Measurements from ENCODE around the gene FLT4. TPM values are rescaled to one million over a fixed set of nuclear protein-coding genes. Genes with fewer than 3 reads are reported as not detected.
A peak's percentile ranks its signal among the peaks of the same experiment; 100 is the strongest.

The FLT4 gene
- total and polyA plus RNA-seq, 4 donors, result 2.0 to 19.9 (median 7.6) TPM

- H3K4me1 ChIP-seq (ENCODE audit: control insufficient read depth in 4 of 4, insufficient read depth in 4 of 4, low read length in 3 of 4), result peaks cover 0 to 4% (median 1%) of the 10 kb centered on the region in 4 donors
- peaks cover 0 to 6% (median 0%) of the 10 kb centered on the region in 4 donors for H3K27me3 ChIP-seq (ENCODE audit: control insufficient read depth in 4 of 4, insufficient read depth in 4 of 4, low read length in 3 of 4)
- no peak overlapping the region for H3K4me3 ChIP-seq (ENCODE audit: low read depth in 1 of 3, low read length in 3 of 3)
- H3K36me3 ChIP-seq (ENCODE audit: control insufficient read depth in 4 of 4, insufficient read depth in 3 of 4, low read depth in 1 of 4, low read length in 3 of 4), result no peaks in the 10 kb centered on the region
- H3K27ac ChIP-seq (ENCODE audit: low read depth in 1 of 2, low read length in 2 of 2), result no peak overlapping the region
- 37% methylated on average over 17 of the region's 17 CpGs for WGBS
- TF ChIP-seq FOXA2 (IDR thresholded peaks at IDR 0.05) (no peak), RAD21 (IDR thresholded peaks at IDR 0.05) (peak; percentile 61 to 65), CTCF (IDR thresholded peaks at IDR 0.05; ENCODE audit: low read depth, low read length, missing input control) (peak; percentile 47)
- H3K9ac ChIP-seq (ENCODE audit: low read depth in 1 of 2, low read length in 2 of 2), result no peak overlapping the region
- peaks cover 0 to 3% (median 0%) of the 10 kb centered on the region in 4 donors for H3K9me3 ChIP-seq (ENCODE audit: control insufficient read depth in 4 of 4, low read length in 3 of 4)
- peak; percentile 46 for DNase-seq (ENCODE audit: low spot score)
Observed at GRCh38 chr5:180670586-180671359, 21.4 kb upstream of the FLT4 start.

- Histone ChIP-seq H3K9ac (ENCODE audit: low read depth in 1 of 2, low read length in 2 of 2) (no peak overlapping the region), H3K36me3 (ENCODE audit: control insufficient read depth in 4 of 4, insufficient read depth in 3 of 4, low read depth in 1 of 4, low read length in 3 of 4) (no peaks in the 10 kb centered on the region), H3K27me3 (ENCODE audit: control insufficient read depth in 4 of 4, insufficient read depth in 4 of 4, low read length in 3 of 4) (peaks cover 0 to 9% (median 0%) of the 10 kb centered on the region in 4 donors), H3K4me1 (ENCODE audit: control insufficient read depth in 4 of 4, insufficient read depth in 4 of 4, low read length in 3 of 4) (peaks cover 0 to 4% (median 1%) of the 10 kb centered on the region in 4 donors), H3K9me3 (ENCODE audit: control insufficient read depth in 4 of 4, low read length in 3 of 4) (peaks cover 0 to 3% (median 0%) of the 10 kb centered on the region in 4 donors), H3K27ac (ENCODE audit: low read depth in 1 of 2, low read length in 2 of 2) (no peak overlapping the region), H3K4me3 (ENCODE audit: low read depth in 1 of 3, low read length in 3 of 3) (no peak overlapping the region)
- 67% methylated on average over 3 of the region's 3 CpGs for WGBS
- no peak for DNase-seq (ENCODE audit: low spot score)
- TF ChIP-seq HNF4A (conservative IDR thresholded peaks at IDR 0.05), result no peak
- no peak for TF ChIP-seq NR2F2 (IDR thresholded peaks at IDR 0.05)
- TF ChIP-seq ZBTB33 (IDR thresholded peaks at IDR 0.05), result no peak
- no peak for TF ChIP-seq JUND (IDR thresholded peaks at IDR 0.05)
- no peak for TF ChIP-seq SP1 (IDR thresholded peaks at IDR 0.05)
- no peak for TF ChIP-seq RXRA (IDR thresholded peaks at IDR 0.05)
- no peak for TF ChIP-seq ATF3 (IDR thresholded peaks at IDR 0.05)
- TF ChIP-seq TAF1 (conservative IDR thresholded peaks at IDR 0.05), result no peak
- TF ChIP-seq EGR1 (IDR thresholded peaks at IDR 0.05; ENCODE audit: low read depth in 2 of 2), result no peak
- no peak for TF ChIP-seq FOXA2 (IDR thresholded peaks at IDR 0.05)
- TF ChIP-seq HNF4G (IDR thresholded peaks at IDR 0.05), result no peak
- no peak for TF ChIP-seq RAD21 (IDR thresholded peaks at IDR 0.05)
- no peak for TF ChIP-seq YY1 (IDR thresholded peaks at IDR 0.05)
- TF ChIP-seq MAX (IDR thresholded peaks at IDR 0.05), result no peak
- TF ChIP-seq REST (IDR thresholded peaks at IDR 0.05), result no peak
- TF ChIP-seq FOXA1 (IDR thresholded peaks at IDR 0.05), result no peak
- TF ChIP-seq CTCF (IDR thresholded peaks at IDR 0.05; ENCODE audit: low read depth, low read length, missing input control), result no peak
- no peak for TF ChIP-seq GABPA (IDR thresholded peaks at IDR 0.05 in 1 of 2, conservative IDR thresholded peaks at IDR 0.05 in 1 of 2)
Observed at GRCh38 chr5:180670157-180670556, 20.8 kb upstream of the FLT4 start.

All from liver (tissue), 9 donors.